Measurements from ENCODE around the gene CHST12.
"Not testable (repeated sequence)": the region's sequence is repeated elsewhere in the genome, so short reads cannot be mapped to it uniquely, and the experiment has no call there.

CHST12 gene

GRCh38 chr7:2460641-2461040, 57.2 kb downstream of the CHST12 start:
- DNase-seq (ENCODE audit: low spot score): peak; percentile 38

GRCh38 chr7:2461268-2462026, 58.0 kb downstream of the CHST12 start:
- no peak for DNase-seq (ENCODE audit: low spot score)

- DNase-seq (ENCODE audit: low spot score): no peak
Measured at GRCh38 chr7:2462731-2463130, 59.3 kb downstream of the CHST12 start.

- no peak for DNase-seq (ENCODE audit: low spot score)
Measured at GRCh38 chr7:2465928-2466327, 62.5 kb downstream of the CHST12 start.

- no peak for DNase-seq (ENCODE audit: low spot score)
Measured at GRCh38 chr7:2466675-2467074, 63.3 kb downstream of the CHST12 start.

- DNase-seq (ENCODE audit: low spot score): no peak
Measured at GRCh38 chr7:2468227-2468626, 64.8 kb downstream of the CHST12 start.

- DNase-seq (ENCODE audit: low spot score): not testable (repeated sequence)
Measured at GRCh38 chr7:2469460-2470203, 66.2 kb downstream of the CHST12 start.

- no peak for DNase-seq (ENCODE audit: low spot score)
Measured at GRCh38 chr7:2470204-2471021, 67.0 kb downstream of the CHST12 start.

GRCh38 chr7:2471022-2471329, 67.6 kb downstream of the CHST12 start:
- DNase-seq (ENCODE audit: low spot score): no peak

GRCh38 chr7:2471396-2471795, 68.0 kb downstream of the CHST12 start:
- no peak for DNase-seq (ENCODE audit: low spot score)

- no peak for DNase-seq (ENCODE audit: low spot score)
Measured at GRCh38 chr7:2472739-2473138, 69.3 kb downstream of the CHST12 start.

- no peak for DNase-seq (ENCODE audit: low spot score)
Measured at GRCh38 chr7:2473496-2474180, 70.2 kb downstream of the CHST12 start.

- DNase-seq (ENCODE audit: low spot score): no peak
Measured at GRCh38 chr7:2474224-2474623, 70.8 kb downstream of the CHST12 start.

- no peak for DNase-seq (ENCODE audit: low spot score)
Measured at GRCh38 chr7:2474813-2475677, 71.6 kb downstream of the CHST12 start.

GRCh38 chr7:2475678-2476015, 72.2 kb downstream of the CHST12 start:
- no peak for DNase-seq (ENCODE audit: low spot score)

GRCh38 chr7:2476298-2476697, 72.9 kb downstream of the CHST12 start, which contains the start of gene GRIFIN:
GRIFIN (minus strand) TSS chr7:2476398; CDS start chr7:2476383, 15 bp downstream.
- DNase-seq (ENCODE audit: low spot score): no peak

GRCh38 chr7:2476776-2477446, 73.5 kb downstream of the CHST12 start:
- DNase-seq (ENCODE audit: low spot score): no peak

- peak; percentile 50 for DNase-seq (ENCODE audit: low spot score)
Measured at GRCh38 chr7:2477447-2478398, 74.3 kb downstream of the CHST12 start.

- DNase-seq (ENCODE audit: low spot score): peak; percentile 32
Measured at GRCh38 chr7:2478399-2478785, 75.0 kb downstream of the CHST12 start.

GRCh38 chr7:2478800-2479199, 75.4 kb downstream of the CHST12 start:
- DNase-seq (ENCODE audit: low spot score): no peak
